GM12878 (cell line): ENCODE data around the gene COBLL1.

Experiments used
- CTCF ChIP-seq, 3 experiments: IDR thresholded peaks in 2 of 3; conservative IDR thresholded peaks in 1 of 3; 2 replicates each; pipeline ENCODE4 v1.5.1; 2011; ENCODE audit warnings: low read depth in 3 of 3, low read length in 3 of 3, mild to moderate bottlenecking in 3 of 3, control low read depth in 2 of 3, moderate library complexity in 2 of 3, inconsistent platforms in 1 of 3, mixed read lengths in 1 of 3; ENCODE audit not compliant: control insufficient read depth in 2 of 3, insufficient read depth in 1 of 3; ENCODE audit errors: extremely low read depth in 1 of 3
- EED ChIP-seq: sonication (generic); IDR thresholded peaks from 2 replicates; pipeline ENCODE4 v1.6.1; 2016; ENCODE audit warnings: antibody characterized with exemption, low read depth
- ETV6 ChIP-seq, 2 experiments: fragments of 450-650 bp in 1 of 2; IDR thresholded peaks in 1 of 2; conservative IDR thresholded peaks in 1 of 2; 2 replicates each; pipeline ENCODE4 v1.6.1; 2014; ENCODE audit warnings: antibody characterized with exemption in 1 of 2, borderline replicate concordance in 1 of 2, low read depth in 1 of 2, mild to moderate bottlenecking in 1 of 2, moderate library complexity in 1 of 2
- MAX ChIP-seq: IDR thresholded peaks from 2 replicates; pipeline ENCODE4 v1.6.1; 2012; ENCODE audit warnings: low read depth, low read length, improper control_type of control experiment
- RCOR1 ChIP-seq: conservative IDR thresholded peaks from 2 replicates; pipeline ENCODE4 v1.6.1; 2012; ENCODE audit warnings: low read depth, low read length, improper control_type of control experiment
- SMAD1 ChIP-seq: fragments of 450-650 bp; IDR thresholded peaks from 2 replicates; pipeline ENCODE4 v1.6.1; 2018; ENCODE audit warnings: mild to moderate bottlenecking, low read depth; ENCODE audit not compliant: partially characterized antibody
- STAT3 ChIP-seq: IDR thresholded peaks from 2 replicates; pipeline ENCODE4 v1.6.1; 2011; ENCODE audit warnings: low read depth, low read length, improper control_type of control experiment
- TCF12 ChIP-seq: IDR thresholded peaks from 2 replicates; pipeline ENCODE4 v1.6.1; 2011; ENCODE audit warnings: low read depth, mild to moderate bottlenecking, low read length
- USF2 ChIP-seq: IDR thresholded peaks from 2 replicates; pipeline ENCODE4 v1.6.1; 2011; ENCODE audit warnings: low read depth, low read length, improper control_type of control experiment, borderline replicate concordance

- TF ChIP-seq ETV6 (conservative IDR thresholded peaks at IDR 0.05 in 1 of 2, IDR thresholded peaks at IDR 0.05 in 1 of 2; ENCODE audit: borderline replicate concordance in 1 of 2, low read depth in 1 of 2) = no peak
- TF ChIP-seq STAT3 = no peak
- TF ChIP-seq CTCF (IDR thresholded peaks at IDR 0.05 in 2 of 3, conservative IDR thresholded peaks at IDR 0.05 in 1 of 3; ENCODE audit: control insufficient read depth in 2 of 3, extremely low read depth in 1 of 3, insufficient read depth in 1 of 3, low read depth in 3 of 3, low read length in 3 of 3) = no peak
- TF ChIP-seq TCF12 = no peak
- no peak for TF ChIP-seq USF2
- TF ChIP-seq MAX = no peak
- TF ChIP-seq EED = no peak
- no peak for TF ChIP-seq SMAD1
- TF ChIP-seq RCOR1 = no peak
These were observed 19.0 kb upstream of the COBLL1 start for GRCh38 chr2:164860694-164861042.
